ENCODE data around the gene AIFM2. TPM values are rescaled to one million over a fixed set of nuclear protein-coding genes. Genes with fewer than 3 reads are reported as not detected.

Gene AIFM2
- polyA plus RNA-seq, 2 of the 4 experiments (the other 2 are of a cell fraction) = 30.0 to 34.8 TPM

DNA sequence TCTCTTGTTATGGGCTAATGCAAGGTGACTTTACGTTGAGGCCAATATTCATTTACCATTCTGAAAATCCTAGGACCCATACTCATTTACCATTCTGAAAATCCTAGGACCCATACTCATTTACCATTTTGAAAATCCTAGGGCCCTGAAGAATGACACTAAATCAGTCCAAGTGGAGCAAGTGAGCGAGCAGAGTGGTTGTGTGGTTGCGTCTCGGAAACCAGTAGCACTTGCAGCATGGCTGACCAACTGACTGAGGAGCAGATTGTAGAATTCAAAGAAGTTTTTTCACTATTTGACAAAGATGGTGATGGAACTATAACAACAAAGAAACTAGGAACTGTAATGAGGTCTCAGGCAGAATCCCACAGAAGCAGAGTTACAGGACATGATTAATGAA is 30.8 kb upstream of the AIFM2 start (continued):
- no peak for TF ChIP-seq HMGXB4 (CRISPR knock-in tag; IDR thresholded peaks at IDR 0.05; ENCODE audit: borderline replicate concordance)
- TF ChIP-seq FOXS1 (CRISPR knock-in tag; IDR thresholded peaks at IDR 0.05) = no peak
- no peak for TF ChIP-seq NFE2L2 (conservative IDR thresholded peaks at IDR 0.05; ENCODE audit: low read length)
- TF ChIP-seq, protein P1, sequence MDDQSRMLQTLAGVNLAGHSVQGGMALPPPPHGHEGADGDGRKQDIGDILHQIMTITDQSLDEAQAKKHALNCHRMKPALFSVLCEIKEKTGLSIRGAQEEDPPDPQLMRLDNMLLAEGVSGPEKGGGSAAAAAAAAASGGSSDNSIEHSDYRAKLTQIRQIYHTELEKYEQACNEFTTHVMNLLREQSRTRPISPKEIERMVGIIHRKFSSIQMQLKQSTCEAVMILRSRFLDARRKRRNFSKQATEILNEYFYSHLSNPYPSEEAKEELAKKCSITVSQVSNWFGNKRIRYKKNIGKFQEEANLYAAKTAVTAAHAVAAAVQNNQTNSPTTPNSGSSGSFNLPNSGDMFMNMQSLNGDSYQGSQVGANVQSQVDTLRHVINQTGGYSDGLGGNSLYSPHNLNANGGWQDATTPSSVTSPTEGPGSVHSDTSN (IDR thresholded peaks at IDR 0.05) = no peak

- ChIA-PET CTCF (interaction anchor here (0.7 to 1.1 kb wide), 2 partner anchors 17 to 807 kb away, joined by 3 to 7 read pairs; partner anchors contain the start of gene TYSND1), POLR2A (no interaction called here)
- no peak overlapping the region for H3K27ac ChIP-seq
- H3K9me3 ChIP-seq = no peaks in the 10 kb centered on the region
- 0 out of 3 replicates have a peak overlapping the region, but pooled peaks have one; percentile 11 for H3K4me2 ChIP-seq
- no peak for ATAC-seq
- FAIRE-seq = no peak
- H3K4me1 ChIP-seq = peaks cover 38% of the 10 kb centered on the region
- 86% methylated on average over 1 of the region's 1 CpG for WGBS (ENCODE audit: missing lambda C conversion rate)
- DNase-seq (ENCODE audit: low read depth in 1 of 2, low spot score in 1 of 2) = no peak
- H3K4me3 ChIP-seq = no peak overlapping the region
- TF ChIP-seq POLR2AphosphoS2 (conservative IDR thresholded peaks at IDR 0.05; ENCODE audit: low read length) (no peak), CBX8 (IDR thresholded peaks at IDR 0.05) (no peak)
These were observed 30.2 kb upstream of the AIFM2 start for GRCh38 chr10:70162892-70163201.

GRCh38 chr10:70162151-70162891 is 29.7 kb upstream of the AIFM2 start:
- H3K4me1 ChIP-seq = peaks cover 36% of the 10 kb centered on the region
- DNase-seq (ENCODE audit: low read depth in 1 of 2, low spot score in 1 of 2) (no peak), FAIRE-seq (no peak), ATAC-seq (no peak)
- 0 out of 3 replicates have a peak overlapping the region, but pooled peaks have one; percentile 11 for H3K4me2 ChIP-seq
- H3K27ac ChIP-seq = no peak overlapping the region
- no peak overlapping the region for H3K4me3 ChIP-seq
- 96% methylated on average over 1 of the region's 2 CpGs for WGBS (ENCODE audit: missing lambda C conversion rate)
- POLR2A ChIA-PET = no interaction called here
- TF ChIP-seq SMC3 (IDR thresholded peaks at IDR 0.05) (no peak), SREBF2 (IDR thresholded peaks at IDR 0.05) (no peak), CBX2 (IDR thresholded peaks at IDR 0.05; ENCODE audit: borderline replicate concordance, low read depth) (no peak), HMGXB4 (CRISPR knock-in tag; IDR thresholded peaks at IDR 0.05; ENCODE audit: borderline replicate concordance) (no peak), HDAC2 (IDR thresholded peaks at IDR 0.05) (no peak)
- TF ChIP-seq, protein P2, sequence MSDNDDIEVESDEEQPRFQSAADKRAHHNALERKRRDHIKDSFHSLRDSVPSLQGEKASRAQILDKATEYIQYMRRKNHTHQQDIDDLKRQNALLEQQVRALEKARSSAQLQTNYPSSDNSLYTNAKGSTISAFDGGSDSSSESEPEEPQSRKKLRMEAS (IDR thresholded peaks at IDR 0.05) = no peak
- TF ChIP-seq, protein P3, sequence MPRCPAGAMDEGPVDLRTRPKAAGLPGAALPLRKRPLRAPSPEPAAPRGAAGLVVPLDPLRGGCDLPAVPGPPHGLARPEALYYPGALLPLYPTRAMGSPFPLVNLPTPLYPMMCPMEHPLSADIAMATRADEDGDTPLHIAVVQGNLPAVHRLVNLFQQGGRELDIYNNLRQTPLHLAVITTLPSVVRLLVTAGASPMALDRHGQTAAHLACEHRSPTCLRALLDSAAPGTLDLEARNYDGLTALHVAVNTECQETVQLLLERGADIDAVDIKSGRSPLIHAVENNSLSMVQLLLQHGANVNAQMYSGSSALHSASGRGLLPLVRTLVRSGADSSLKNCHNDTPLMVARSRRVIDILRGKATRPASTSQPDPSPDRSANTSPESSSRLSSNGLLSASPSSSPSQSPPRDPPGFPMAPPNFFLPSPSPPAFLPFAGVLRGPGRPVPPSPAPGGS (IDR thresholded peaks at IDR 0.05) = no peak
- CTCF ChIA-PET = interaction anchor here (0.7 to 2.2 kb wide), 3 partner anchors 16 to 807 kb away, joined by 3 to 13 read pairs (median 7); partner anchors contain the start of gene TYSND1
- H3K9me3 ChIP-seq = no peaks in the 10 kb centered on the region

- Histone ChIP-seq H3K4me3 (no peak overlapping the region), H3K27ac (no peak overlapping the region), H3K4me1 (peaks cover 33% of the 10 kb centered on the region), H3K4me2 (peak overlapping the region; percentile 6; the same call in 1 of the 3 replicates), H3K9me3 (no peaks in the 10 kb centered on the region)
- FAIRE-seq (no peak), ATAC-seq (no peak), DNase-seq (ENCODE audit: low read depth in 1 of 2, low spot score in 1 of 2) (no peak)
- 24% methylated on average over 1 of the region's 1 CpG for WGBS (ENCODE audit: missing lambda C conversion rate)
- ChIA-PET CTCF (interaction anchor here (0.7 to 2.2 kb wide), 3 partner anchors 15 to 204 kb away, joined by 4 to 13 read pairs (median 5); partner anchors contain the start of gene TYSND1), POLR2A (interaction anchor here (1.0 to 1.3 kb wide), 2 partner anchors 9 to 14 kb away, joined by 3 to 8 read pairs; partner anchors contain the start of genes SAR1A and TYSND1)
- TF ChIP-seq MAFK (IDR thresholded peaks at IDR 0.05; ENCODE audit: partially characterized antibody) (peak; percentile 13), BHLHE40 (IDR thresholded peaks at IDR 0.05; ENCODE audit: low read depth, low read length) (no peak), FOSB (CRISPR knock-in tag; IDR thresholded peaks at IDR 0.05) (no peak), HOXB5 (CRISPR knock-in tag; IDR thresholded peaks at IDR 0.05) (no peak), ZSCAN20 (CRISPR knock-in tag; IDR thresholded peaks at IDR 0.05) (no peak)
- TF ChIP-seq, protein P3 (IDR thresholded peaks at IDR 0.05) = no peak
- TF ChIP-seq, protein P4, sequence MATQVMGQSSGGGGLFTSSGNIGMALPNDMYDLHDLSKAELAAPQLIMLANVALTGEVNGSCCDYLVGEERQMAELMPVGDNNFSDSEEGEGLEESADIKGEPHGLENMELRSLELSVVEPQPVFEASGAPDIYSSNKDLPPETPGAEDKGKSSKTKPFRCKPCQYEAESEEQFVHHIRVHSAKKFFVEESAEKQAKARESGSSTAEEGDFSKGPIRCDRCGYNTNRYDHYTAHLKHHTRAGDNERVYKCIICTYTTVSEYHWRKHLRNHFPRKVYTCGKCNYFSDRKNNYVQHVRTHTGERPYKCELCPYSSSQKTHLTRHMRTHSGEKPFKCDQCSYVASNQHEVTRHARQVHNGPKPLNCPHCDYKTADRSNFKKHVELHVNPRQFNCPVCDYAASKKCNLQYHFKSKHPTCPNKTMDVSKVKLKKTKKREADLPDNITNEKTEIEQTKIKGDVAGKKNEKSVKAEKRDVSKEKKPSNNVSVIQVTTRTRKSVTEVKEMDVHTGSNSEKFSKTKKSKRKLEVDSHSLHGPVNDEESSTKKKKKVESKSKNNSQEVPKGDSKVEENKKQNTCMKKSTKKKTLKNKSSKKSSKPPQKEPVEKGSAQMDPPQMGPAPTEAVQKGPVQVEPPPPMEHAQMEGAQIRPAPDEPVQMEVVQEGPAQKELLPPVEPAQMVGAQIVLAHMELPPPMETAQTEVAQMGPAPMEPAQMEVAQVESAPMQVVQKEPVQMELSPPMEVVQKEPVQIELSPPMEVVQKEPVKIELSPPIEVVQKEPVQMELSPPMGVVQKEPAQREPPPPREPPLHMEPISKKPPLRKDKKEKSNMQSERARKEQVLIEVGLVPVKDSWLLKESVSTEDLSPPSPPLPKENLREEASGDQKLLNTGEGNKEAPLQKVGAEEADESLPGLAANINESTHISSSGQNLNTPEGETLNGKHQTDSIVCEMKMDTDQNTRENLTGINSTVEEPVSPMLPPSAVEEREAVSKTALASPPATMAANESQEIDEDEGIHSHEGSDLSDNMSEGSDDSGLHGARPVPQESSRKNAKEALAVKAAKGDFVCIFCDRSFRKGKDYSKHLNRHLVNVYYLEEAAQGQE (IDR thresholded peaks at IDR 0.05) = no peak
These were observed 28.2 kb upstream of the AIFM2 start for GRCh38 chr10:70160798-70161197.
